ENCODE data around the gene CD109. TPM values are rescaled to one million over a fixed set of nuclear protein-coding genes. Genes with fewer than 3 reads are reported as not detected.

The CD109 gene
- total RNA-seq, 1 donor from 2014 or later = 1.2 TPM

GRCh38 chr6:73710470-73710869, 14.5 kb downstream of the CD109 start:
- no peak overlapping the region for H2AFZ ChIP-seq (replicated peaks)
- no peak for DNase-seq (ENCODE audit: low spot score)
- Mint-ChIP-seq H3K9me3 (no peaks in the 10 kb centered on the region), H3K4me1 (peaks cover 9% of the 10 kb centered on the region), H3K27ac (no peak overlapping the region), H3K4me3 (no peak overlapping the region), H3K27me3 (ENCODE audit: insufficient read depth, low read depth) (no peaks in the 10 kb centered on the region), H3K36me3 (no peaks in the 10 kb centered on the region)
- no peaks in the 10 kb centered on the region for H3F3A ChIP-seq (ENCODE audit: low read depth)
- H3K9ac ChIP-seq = no peak overlapping the region
- no peaks in the 10 kb centered on the region for H3K9me3 ChIP-seq (ENCODE audit: low read depth)
- H3K79me2 ChIP-seq (ENCODE audit: low read depth) = no peaks in the 10 kb centered on the region
- no peak overlapping the region for H3K4me2 ChIP-seq
- no peak overlapping the region for H3K4me3 ChIP-seq
- H3K27ac ChIP-seq = no peak overlapping the region
- H3K4me1 ChIP-seq = peaks cover 10% of the 10 kb centered on the region
- no peaks in the 10 kb centered on the region for H4K20me1 ChIP-seq (ENCODE audit: low read depth)
- H3K27me3 ChIP-seq = no peaks in the 10 kb centered on the region
- no peak for TF ChIP-seq EZH2phosphoT487 (IDR thresholded peaks at IDR 0.05)
- no peak for TF ChIP-seq EZH2 (IDR thresholded peaks at IDR 0.05)
- TF ChIP-seq, protein P1, sequence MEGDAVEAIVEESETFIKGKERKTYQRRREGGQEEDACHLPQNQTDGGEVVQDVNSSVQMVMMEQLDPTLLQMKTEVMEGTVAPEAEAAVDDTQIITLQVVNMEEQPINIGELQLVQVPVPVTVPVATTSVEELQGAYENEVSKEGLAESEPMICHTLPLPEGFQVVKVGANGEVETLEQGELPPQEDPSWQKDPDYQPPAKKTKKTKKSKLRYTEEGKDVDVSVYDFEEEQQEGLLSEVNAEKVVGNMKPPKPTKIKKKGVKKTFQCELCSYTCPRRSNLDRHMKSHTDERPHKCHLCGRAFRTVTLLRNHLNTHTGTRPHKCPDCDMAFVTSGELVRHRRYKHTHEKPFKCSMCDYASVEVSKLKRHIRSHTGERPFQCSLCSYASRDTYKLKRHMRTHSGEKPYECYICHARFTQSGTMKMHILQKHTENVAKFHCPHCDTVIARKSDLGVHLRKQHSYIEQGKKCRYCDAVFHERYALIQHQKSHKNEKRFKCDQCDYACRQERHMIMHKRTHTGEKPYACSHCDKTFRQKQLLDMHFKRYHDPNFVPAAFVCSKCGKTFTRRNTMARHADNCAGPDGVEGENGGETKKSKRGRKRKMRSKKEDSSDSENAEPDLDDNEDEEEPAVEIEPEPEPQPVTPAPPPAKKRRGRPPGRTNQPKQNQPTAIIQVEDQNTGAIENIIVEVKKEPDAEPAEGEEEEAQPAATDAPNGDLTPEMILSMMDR (IDR thresholded peaks at IDR 0.05) = no peak
- H3K36me3 ChIP-seq = no peaks in the 10 kb centered on the region

DNA sequence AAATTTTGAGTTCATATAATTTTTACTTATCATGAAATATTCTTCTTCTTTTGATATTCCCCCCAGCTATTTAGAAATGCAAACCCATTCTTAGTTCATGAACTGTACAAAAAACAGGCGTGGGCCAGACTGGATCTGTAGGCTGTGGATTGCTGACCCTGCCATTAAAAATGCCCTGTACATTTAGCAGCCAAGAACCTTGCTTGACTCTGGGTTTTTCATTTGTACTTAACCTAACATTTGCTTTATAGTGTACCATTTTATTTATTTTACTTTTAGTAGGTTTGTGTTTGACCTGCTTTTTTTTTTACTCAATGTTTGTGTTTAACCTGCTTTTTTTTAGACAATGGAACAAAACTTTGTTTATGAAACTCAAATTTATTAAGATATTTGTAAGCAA, 14.9 kb downstream of the CD109 start:
- no peak overlapping the region for H3K27ac Mint-ChIP-seq
- H3K36me3 ChIP-seq = no peaks in the 10 kb centered on the region
- H3K4me3 Mint-ChIP-seq = no peak overlapping the region
- H3K27ac ChIP-seq = no peak overlapping the region
- H3F3A ChIP-seq (ENCODE audit: low read depth) = no peaks in the 10 kb centered on the region
- H3K79me2 ChIP-seq (ENCODE audit: low read depth) = no peaks in the 10 kb centered on the region
- H2AFZ ChIP-seq (replicated peaks) = no peak overlapping the region
- TF ChIP-seq, protein P1 (IDR thresholded peaks at IDR 0.05) = no peak
- TF ChIP-seq EZH2 (IDR thresholded peaks at IDR 0.05) (no peak), EZH2phosphoT487 (IDR thresholded peaks at IDR 0.05) (no peak)
- H3K36me3 Mint-ChIP-seq = no peaks in the 10 kb centered on the region
- H3K27me3 ChIP-seq = no peaks in the 10 kb centered on the region
- H3K4me1 ChIP-seq = peaks cover 10% of the 10 kb centered on the region
- no peaks in the 10 kb centered on the region for H3K9me3 Mint-ChIP-seq
- no peak overlapping the region for H3K9ac ChIP-seq
- H4K20me1 ChIP-seq (ENCODE audit: low read depth) = no peaks in the 10 kb centered on the region
- H3K4me1 Mint-ChIP-seq = peaks cover 9% of the 10 kb centered on the region
- H3K4me2 ChIP-seq = no peak overlapping the region
- no peaks in the 10 kb centered on the region for H3K9me3 ChIP-seq (ENCODE audit: low read depth)
- no peaks in the 10 kb centered on the region for H3K27me3 Mint-ChIP-seq (ENCODE audit: insufficient read depth, low read depth)
- H3K4me3 ChIP-seq = no peak overlapping the region
- no peak for DNase-seq (ENCODE audit: low spot score)

DNA sequence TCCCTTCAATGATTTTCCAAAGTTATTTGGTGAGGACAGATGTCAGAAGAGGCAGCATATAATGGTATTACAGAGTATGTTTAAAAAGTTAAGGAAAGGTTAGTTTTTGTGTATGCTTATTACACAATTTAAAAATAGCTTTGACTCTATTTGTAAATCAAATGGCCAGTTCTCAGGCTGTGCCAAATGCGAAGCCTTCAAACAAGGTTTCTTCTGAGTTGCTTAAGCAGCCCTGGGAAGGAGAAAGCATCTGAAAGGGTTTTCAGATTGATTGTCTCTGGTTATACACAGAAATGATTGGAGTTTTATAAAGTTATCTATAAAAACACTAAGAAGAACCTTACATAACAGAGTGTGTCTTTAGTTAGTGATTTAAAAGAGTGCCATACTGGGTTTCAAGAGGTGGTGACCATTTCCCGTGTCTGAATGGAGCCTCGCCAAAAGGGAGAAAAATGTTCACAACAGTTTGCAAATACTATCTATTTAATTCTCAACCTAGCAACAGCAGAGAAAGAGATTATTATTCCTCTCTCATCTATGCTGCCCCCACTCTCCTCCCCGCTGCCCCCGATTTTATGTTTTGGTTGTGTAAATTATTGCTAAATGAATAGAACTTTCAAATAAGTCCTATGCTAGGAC, 16.7 kb downstream of the CD109 start:
- Histone ChIP-seq H3K4me1 (peaks cover 10% of the 10 kb centered on the region), H3K4me2 (no peak overlapping the region), H3K27ac (no peak overlapping the region), H2AFZ (replicated peaks) (no peak overlapping the region), H3K79me2 (ENCODE audit: low read depth) (no peaks in the 10 kb centered on the region), H3K36me3 (no peaks in the 10 kb centered on the region), H3K9ac (no peak overlapping the region), H3K9me3 (ENCODE audit: low read depth) (no peaks in the 10 kb centered on the region), H3K27me3 (no peaks in the 10 kb centered on the region), H4K20me1 (ENCODE audit: low read depth) (no peaks in the 10 kb centered on the region), H3F3A (ENCODE audit: low read depth) (no peaks in the 10 kb centered on the region), H3K4me3 (no peak overlapping the region)
- no peaks in the 10 kb centered on the region for H3K36me3 Mint-ChIP-seq
- H3K9me3 Mint-ChIP-seq = no peaks in the 10 kb centered on the region
- H3K4me3 Mint-ChIP-seq = no peak overlapping the region
- H3K27ac Mint-ChIP-seq = no peak overlapping the region
- no peak for DNase-seq (ENCODE audit: low spot score)
- peaks cover 9% of the 10 kb centered on the region for H3K4me1 Mint-ChIP-seq
- TF ChIP-seq EZH2phosphoT487 (IDR thresholded peaks at IDR 0.05) = no peak
- TF ChIP-seq EZH2 (IDR thresholded peaks at IDR 0.05) = no peak
- TF ChIP-seq, protein P1 (IDR thresholded peaks at IDR 0.05) = no peak
- no peaks in the 10 kb centered on the region for H3K27me3 Mint-ChIP-seq (ENCODE audit: insufficient read depth, low read depth)
